CD8-positive, alpha-beta memory T cell (primary cell): ENCODE data around the gene SETD7. TPM values are rescaled to one million over a fixed set of nuclear protein-coding genes. Genes with fewer than 3 reads are reported as not detected.
A peak's percentile ranks its signal among the peaks of the same experiment; 100 is the strongest.

ENCODE experiments used
- CTCF ChIA-PET: fragments of 350-600 bp; sonication (Branson Sonifier 250); formaldehyde crosslinking; loops from one replicate; lab custom pipeline; 2021; ENCODE audit warnings: antibody characterized with exemption; lab: Charles Lee
- POLR2A ChIA-PET: fragments of 350-600 bp; sonication (Branson Sonifier 250); formaldehyde crosslinking; loops from one replicate; lab custom pipeline; 2021; ENCODE audit warnings: antibody characterized with exemption; lab: Charles Lee
- DNase-seq, 5 donors: peaks; one replicate each; pipeline versions ENCODE4 v3.0.0 to v3.0.0-alpha.2; 2020 to 2022; ENCODE audit warnings: mixed read lengths in 1 of 5
- H3K27ac ChIP-seq: one replicate; pipeline ENCODE4 v1.7.0; 2013; ENCODE audit warnings: low read depth, mild to moderate bottlenecking, low read length, moderate library complexity
- H3K27me3 ChIP-seq: 2 replicates; pipeline ENCODE4 v1.7.0; 2013; ENCODE audit warnings: low read length, mild to moderate bottlenecking; ENCODE audit not compliant: insufficient read depth, poor library complexity, severe bottlenecking
- H3K36me3 ChIP-seq: 2 replicates; pipeline ENCODE4 v1.7.0; 2013; ENCODE audit warnings: mild to moderate bottlenecking, low read length, moderate library complexity; ENCODE audit not compliant: insufficient read depth
- H3K4me1 ChIP-seq: 2 replicates; pipeline ENCODE4 v1.7.0; 2013; ENCODE audit warnings: mild to moderate bottlenecking, low read length, moderate library complexity; ENCODE audit not compliant: insufficient read depth
- H3K4me3 ChIP-seq: 2 replicates; pipeline ENCODE4 v1.7.0; 2013; ENCODE audit warnings: mild to moderate bottlenecking, low read length
- H3K9me3 ChIP-seq: 2 replicates; pipeline ENCODE4 v1.7.0; 2013; ENCODE audit warnings: mild to moderate bottlenecking, low read length
- H3K27ac Mint-ChIP-seq, 8 donors: one replicate each; pipeline ENCODE4 v1.8.0; 2020 to 2021; ENCODE audit warnings: mixed read lengths in 8 of 8, mild to moderate bottlenecking in 6 of 8, inconsistent platforms in 3 of 8, moderate library complexity in 3 of 8
- H3K27me3 Mint-ChIP-seq, 2 donors: one replicate each; pipeline ENCODE4 v1.8.0; 2020 to 2021; ENCODE audit warnings: mixed read lengths in 2 of 2, mild to moderate bottlenecking in 1 of 2, moderate library complexity in 1 of 2
- H3K36me3 Mint-ChIP-seq, 3 donors: one replicate each; pipeline ENCODE4 v1.8.0; 2020 to 2021; ENCODE audit warnings: mixed read lengths in 3 of 3, inconsistent platforms in 1 of 3, mild to moderate bottlenecking in 1 of 3
- H3K4me1 Mint-ChIP-seq, 3 donors: one replicate each; pipeline ENCODE4 v1.8.0; 2020 to 2021; ENCODE audit warnings: mixed read lengths in 3 of 3, inconsistent platforms in 1 of 3, mild to moderate bottlenecking in 1 of 3
- H3K4me3 Mint-ChIP-seq, 7 donors: one replicate each; pipeline ENCODE4 v1.8.0; 2020 to 2021; ENCODE audit warnings: mixed read lengths in 7 of 7, mild to moderate bottlenecking in 6 of 7, moderate library complexity in 4 of 7, inconsistent platforms in 2 of 7
- H3K9me3 Mint-ChIP-seq, 5 donors: one replicate each; pipeline ENCODE4 v1.8.0; 2020 to 2022; ENCODE audit warnings: mixed read lengths in 5 of 5, mild to moderate bottlenecking in 3 of 5, moderate library complexity in 2 of 5, inconsistent platforms in 1 of 5
- polyA plus RNA-seq: library from polyadenylated mRNA; unstranded; fragments of 300-500 nt; fragmentation: Illumina TruSeq; gene quantifications from one replicate; pipeline ENCODE4 v1.2.3, GENCODE V29; 2021
- total RNA-seq, 2 experiments: library from RNA; stranded (reverse); gene quantifications; one replicate each; pipeline ENCODE4 v1.2.3, GENCODE V29; 2021

SETD7 gene
- total and polyA plus RNA-seq, 3 experiments from 2014 or later, result 2.0 to 17.0 (median 15.2) TPM

DNA sequence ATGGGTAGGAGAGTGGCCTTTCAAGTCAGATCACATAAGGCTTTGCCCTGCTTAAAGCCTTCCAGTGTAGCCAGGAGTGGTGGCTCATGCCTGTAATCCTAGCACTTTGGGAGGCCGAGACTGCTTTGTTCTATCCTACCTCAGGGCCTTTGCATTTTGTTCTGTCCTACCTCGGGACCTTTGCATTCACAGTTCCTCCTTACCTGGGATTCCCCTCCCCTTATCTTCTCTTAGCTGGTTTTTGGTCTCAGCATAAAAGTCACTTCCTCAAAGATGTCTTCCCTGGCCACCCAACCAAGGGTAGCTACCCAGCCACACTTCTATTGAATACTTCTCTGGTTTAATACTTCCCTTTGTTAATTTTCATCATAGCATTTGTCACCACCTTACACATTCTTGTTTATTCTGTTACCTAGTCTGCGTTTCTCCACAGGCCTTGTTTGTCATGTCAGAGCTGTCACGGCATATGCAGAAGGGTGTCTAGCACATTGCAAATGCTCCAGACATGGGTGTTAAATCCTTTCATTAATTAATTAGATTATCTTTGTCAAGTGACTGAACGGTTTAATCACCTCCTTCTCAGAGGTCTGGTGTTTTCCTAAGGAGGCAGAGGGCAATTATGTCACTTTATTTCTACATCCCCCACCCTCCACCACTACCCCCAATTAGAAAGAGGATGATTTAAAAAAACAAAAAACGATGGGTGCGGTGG, 11.3 kb upstream of the SETD7 start:
- DNase-seq, result no peak
- H3K9me3 ChIP-seq, result no peaks in the 10 kb centered on the region
- no peaks in the 10 kb centered on the region for H3K36me3 Mint-ChIP-seq
- peaks cover 0 to 9% of the 10 kb centered on the region in 2 donors for H3K27me3 Mint-ChIP-seq
- H3K4me1 Mint-ChIP-seq, result no peaks in the 10 kb centered on the region
- H3K4me1 ChIP-seq, result no peaks in the 10 kb centered on the region
- H3K36me3 ChIP-seq, result no peaks in the 10 kb centered on the region
- no peaks in the 10 kb centered on the region for H3K9me3 Mint-ChIP-seq
- H3K27me3 ChIP-seq, result no peaks in the 10 kb centered on the region
- no peak overlapping the region for H3K4me3 Mint-ChIP-seq
- POLR2A ChIA-PET, result no interaction called here
- H3K27ac Mint-ChIP-seq, result no peak overlapping the region
- CTCF ChIA-PET, result no interaction called here
- no peak overlapping the region for H3K4me3 ChIP-seq
- no peak overlapping the region for H3K27ac ChIP-seq

DNA sequence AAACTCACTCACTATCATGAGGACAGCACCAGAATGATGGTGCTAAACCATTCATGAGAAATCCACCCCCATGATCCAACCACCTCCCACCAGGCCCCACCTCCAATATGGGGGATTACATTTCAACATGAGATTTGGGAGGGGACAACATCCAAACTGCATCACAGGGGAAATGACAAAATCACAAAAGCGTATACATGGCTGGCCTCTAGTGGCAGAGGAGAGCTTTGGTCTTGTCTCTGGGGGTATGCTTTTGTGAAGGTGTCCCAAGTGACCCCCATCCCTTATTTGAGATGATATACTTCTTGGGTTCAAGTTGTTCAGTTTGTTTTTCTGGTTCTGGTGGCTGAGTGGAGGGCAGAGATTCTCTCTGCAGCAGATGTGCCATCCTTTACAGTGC, 8.5 kb upstream of the SETD7 start:
- H3K36me3 Mint-ChIP-seq, result no peaks in the 10 kb centered on the region
- peaks cover 15 to 27% (median 25%) of the 10 kb centered on the region in 3 donors for H3K4me1 Mint-ChIP-seq
- no peaks in the 10 kb centered on the region for H3K36me3 ChIP-seq
- no peak overlapping the region for H3K4me3 ChIP-seq
- H3K27me3 Mint-ChIP-seq, result peaks cover 3 to 5% of the 10 kb centered on the region in 2 donors
- H3K4me3 Mint-ChIP-seq, result no peak overlapping the region
- ChIA-PET POLR2A (interaction anchor here (1.5 kb wide), 1 partner anchor 11 kb away, joined by 4 read pairs; no protein-coding TSS in a partner anchor), CTCF (interaction anchor here (0.9 kb wide), 1 partner anchor 21 kb away, joined by 3 read pairs; no protein-coding TSS in a partner anchor)
- DNase-seq, result no peak
- H3K27me3 ChIP-seq, result no peaks in the 10 kb centered on the region
- H3K9me3 Mint-ChIP-seq, result no peaks in the 10 kb centered on the region
- H3K9me3 ChIP-seq, result no peaks in the 10 kb centered on the region
- H3K27ac Mint-ChIP-seq, result peak overlapping the region in 2 of 8 donors; percentile 22 to 40
- no peak overlapping the region for H3K27ac ChIP-seq
- peaks cover 12% of the 10 kb centered on the region for H3K4me1 ChIP-seq

DNA sequence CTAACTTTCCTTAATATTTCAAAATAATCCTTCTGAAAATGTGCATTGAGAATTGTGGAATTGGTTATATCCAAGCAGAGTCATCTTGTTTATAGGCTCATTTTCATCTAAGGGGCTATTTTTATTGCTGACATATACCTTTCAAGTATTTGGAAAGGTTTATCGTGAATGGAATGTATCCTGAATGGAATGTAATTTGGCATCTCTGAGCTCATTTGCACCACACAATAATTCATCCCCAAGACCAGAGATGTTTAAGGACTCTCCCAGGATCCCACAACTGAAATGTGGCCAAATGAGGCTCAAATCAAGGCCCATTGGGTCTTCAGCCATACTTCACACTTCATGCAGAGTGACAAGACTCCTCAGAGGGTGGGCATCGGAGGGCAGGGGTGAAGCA, 7.5 kb upstream of the SETD7 start:
- H3K27me3 ChIP-seq, result no peaks in the 10 kb centered on the region
- Mint-ChIP-seq H3K4me3 (no peak overlapping the region), H3K9me3 (no peaks in the 10 kb centered on the region), H3K36me3 (no peaks in the 10 kb centered on the region), H3K27ac (no peak overlapping the region), H3K27me3 (peaks cover 3 to 4% of the 10 kb centered on the region in 2 donors), H3K4me1 (peaks cover 20 to 37% (median 31%) of the 10 kb centered on the region in 3 donors)
- H3K36me3 ChIP-seq, result no peaks in the 10 kb centered on the region
- no peak overlapping the region for H3K27ac ChIP-seq
- CTCF ChIA-PET, result no interaction called here
- H3K4me3 ChIP-seq, result no peak overlapping the region
- H3K9me3 ChIP-seq, result no peaks in the 10 kb centered on the region
- POLR2A ChIA-PET, result interaction anchor here (1.5 kb wide), 1 partner anchor 10 kb away, joined by 4 read pairs; no protein-coding TSS in a partner anchor
- no peak for DNase-seq
- H3K4me1 ChIP-seq, result peaks cover 12% of the 10 kb centered on the region

DNA sequence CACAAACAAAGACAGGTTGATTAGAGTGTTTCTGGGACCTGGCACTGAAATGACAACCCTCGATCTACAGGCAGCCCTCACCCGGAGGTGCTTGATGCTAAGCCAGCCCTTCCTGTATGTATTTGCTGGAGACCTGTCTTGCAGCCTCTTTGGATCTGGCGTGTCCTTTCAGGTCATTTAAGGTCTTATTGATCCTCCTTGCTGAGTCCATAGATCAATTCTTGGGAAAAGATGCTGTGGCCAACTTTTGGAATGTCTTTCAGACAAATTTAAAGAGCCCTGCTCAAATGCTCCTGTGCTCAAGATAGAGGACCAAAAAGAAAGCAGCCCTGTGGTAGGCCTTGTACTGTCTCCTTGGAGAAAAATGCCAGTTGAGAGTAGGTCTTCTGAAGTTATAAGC, 6.8 kb upstream of the SETD7 start:
- H3K4me1 Mint-ChIP-seq, result peaks cover 21 to 41% (median 31%) of the 10 kb centered on the region in 3 donors
- ChIA-PET CTCF (interaction anchor here (0.5 kb wide), 1 partner anchor 47 kb away, joined by 4 read pairs; no protein-coding TSS in a partner anchor), POLR2A (no interaction called here)
- Histone ChIP-seq H3K4me1 (peaks cover 13% of the 10 kb centered on the region), H3K27ac (no peak overlapping the region), H3K27me3 (no peaks in the 10 kb centered on the region), H3K4me3 (no peak overlapping the region), H3K9me3 (no peaks in the 10 kb centered on the region), H3K36me3 (no peaks in the 10 kb centered on the region)
- no peaks in the 10 kb centered on the region for H3K36me3 Mint-ChIP-seq
- no peak overlapping the region for H3K27ac Mint-ChIP-seq
- no peak for DNase-seq
- H3K27me3 Mint-ChIP-seq, result peaks cover 0 to 3% of the 10 kb centered on the region in 2 donors
- H3K9me3 Mint-ChIP-seq, result no peaks in the 10 kb centered on the region
- H3K4me3 Mint-ChIP-seq, result no peak overlapping the region

DNA sequence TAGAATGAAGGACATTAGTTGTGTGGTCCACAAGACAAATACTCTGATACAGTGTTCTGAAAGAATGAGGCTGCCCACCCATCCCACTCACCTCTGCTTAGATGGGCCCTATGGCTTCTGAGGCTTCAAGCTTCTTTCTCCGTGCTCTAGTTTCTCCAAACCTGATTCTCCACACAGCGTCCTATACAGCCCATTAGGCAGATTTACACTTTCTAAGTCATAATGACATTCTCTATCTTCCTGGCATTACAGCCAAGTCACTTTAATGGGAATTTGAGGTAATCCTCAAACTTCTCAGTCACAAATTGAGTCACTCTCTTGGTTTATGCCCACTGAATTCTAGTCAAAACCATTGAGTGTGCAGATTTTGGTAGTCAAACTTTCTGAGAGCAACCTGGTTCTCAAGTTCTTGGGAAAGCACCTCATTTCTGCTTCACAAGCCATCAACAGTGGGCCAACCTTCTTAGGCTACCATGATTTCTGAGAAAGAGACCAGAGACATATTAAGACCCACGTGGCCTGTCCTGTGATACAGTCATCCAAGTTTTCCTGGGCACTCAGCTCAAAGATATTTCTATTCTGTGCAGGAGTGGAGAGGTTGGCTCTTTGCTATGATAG, 6.2 kb upstream of the SETD7 start:
- peaks cover 20% of the 10 kb centered on the region for H3K4me1 ChIP-seq
- H3K36me3 ChIP-seq, result no peaks in the 10 kb centered on the region
- no peak overlapping the region for H3K4me3 Mint-ChIP-seq
- peaks cover 27 to 47% (median 37%) of the 10 kb centered on the region in 3 donors for H3K4me1 Mint-ChIP-seq
- no peaks in the 10 kb centered on the region for H3K27me3 ChIP-seq
- peaks cover 3 to 5% of the 10 kb centered on the region in 2 donors for H3K27me3 Mint-ChIP-seq
- H3K36me3 Mint-ChIP-seq, result no peaks in the 10 kb centered on the region
- H3K9me3 Mint-ChIP-seq, result no peaks in the 10 kb centered on the region
- peak overlapping the region in 4 of 8 donors; percentile 7 to 99 (median 98) for H3K27ac Mint-ChIP-seq
- H3K9me3 ChIP-seq, result no peaks in the 10 kb centered on the region
- H3K27ac ChIP-seq, result no peak overlapping the region
- H3K4me3 ChIP-seq, result no peak overlapping the region
- CTCF ChIA-PET, result interaction anchor here (0.5 kb wide), 1 partner anchor 48 kb away, joined by 4 read pairs; no protein-coding TSS in a partner anchor
- DNase-seq, result no peak
- POLR2A ChIA-PET, result no interaction called here

DNA sequence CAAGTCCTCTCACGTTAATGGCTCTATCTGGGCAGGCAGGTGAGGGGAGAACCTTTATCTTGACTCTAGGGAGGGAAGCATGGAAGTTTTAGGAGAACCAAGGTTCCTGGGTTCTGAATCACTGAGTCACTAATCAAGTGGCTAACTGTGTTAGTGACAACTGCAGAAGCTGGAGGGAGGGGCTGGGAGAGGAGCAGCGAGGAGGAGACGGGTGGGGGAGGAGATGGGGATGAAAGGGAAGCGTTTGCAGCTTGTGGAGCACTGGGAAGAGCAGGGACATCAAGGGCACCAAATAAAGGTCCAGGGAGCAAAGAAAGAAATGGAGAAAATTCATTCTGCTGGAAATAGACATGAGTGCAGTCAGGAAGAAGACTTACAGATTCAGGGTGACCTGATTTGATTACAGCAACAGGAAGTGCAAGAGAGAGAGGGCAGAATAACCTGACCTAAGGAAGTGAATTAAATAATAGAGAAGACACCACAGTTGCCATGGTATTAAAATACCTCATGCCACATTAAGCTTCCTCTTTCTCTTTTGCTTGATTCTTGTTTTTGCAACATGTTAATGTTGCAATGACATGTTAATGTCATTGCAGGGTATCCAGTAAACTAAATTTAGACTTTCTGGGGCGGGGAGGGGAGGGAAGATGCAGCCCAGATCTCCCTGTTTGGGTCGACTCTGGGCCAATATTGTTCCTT, 4.5 kb upstream of the SETD7 start:
- Histone ChIP-seq H3K27ac (peak overlapping the region; percentile 40), H3K36me3 (no peaks in the 10 kb centered on the region), H3K9me3 (no peaks in the 10 kb centered on the region), H3K27me3 (no peaks in the 10 kb centered on the region), H3K4me1 (peaks cover 21% of the 10 kb centered on the region), H3K4me3 (no peak overlapping the region)
- peaks cover 0 to 12% (median 0%) of the 10 kb centered on the region in 3 donors for H3K36me3 Mint-ChIP-seq
- H3K27me3 Mint-ChIP-seq, result peaks cover 4 to 10% of the 10 kb centered on the region in 2 donors
- peak in 1 of 5 donors; percentile 70 for DNase-seq
- POLR2A ChIA-PET, result interaction anchor here (0.6 to 1.0 kb wide), 2 partner anchors 63 to 107 kb away, joined by 4 to 5 read pairs; no protein-coding TSS in a partner anchor
- peak overlapping the region; percentile 93 to 99 (median 98) for H3K27ac Mint-ChIP-seq
- H3K9me3 Mint-ChIP-seq, result no peaks in the 10 kb centered on the region
- peak overlapping the region; percentile 60 to 88 (median 71) for H3K4me3 Mint-ChIP-seq
- peaks cover 32 to 50% (median 40%) of the 10 kb centered on the region in 3 donors for H3K4me1 Mint-ChIP-seq
- CTCF ChIA-PET, result interaction anchor here (0.7 to 2.4 kb wide), 3 partner anchors 23 to 138 kb away, joined by 3 to 7 read pairs (median 3); partner anchors contain the start of gene RAB33B

DNA sequence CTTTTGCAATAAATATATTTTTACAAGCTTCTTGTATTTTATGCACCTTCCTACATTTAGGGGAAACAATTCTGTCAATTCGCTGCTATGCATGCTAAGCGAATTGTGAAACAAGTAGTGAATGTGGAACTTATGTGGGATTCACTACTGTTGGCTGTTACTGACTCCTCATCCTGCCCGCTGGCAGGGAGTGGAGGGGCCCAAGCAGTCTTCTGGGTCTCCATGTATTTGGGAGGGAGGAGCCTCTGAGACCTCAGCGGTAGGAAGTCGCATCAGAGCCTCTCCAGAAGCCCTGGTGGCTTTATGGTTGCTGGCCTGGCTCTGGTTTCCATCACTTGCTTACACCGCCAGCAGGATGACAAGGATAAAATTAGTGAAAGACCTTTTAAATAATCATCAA, 3.7 kb upstream of the SETD7 start:
- Mint-ChIP-seq H3K27me3 (peaks cover 4 to 13% of the 10 kb centered on the region in 2 donors), H3K4me3 (peak overlapping the region in 3 of 7 donors; percentile 14 to 98 (median 15)), H3K36me3 (peaks cover 0 to 16% (median 0%) of the 10 kb centered on the region in 3 donors), H3K9me3 (no peaks in the 10 kb centered on the region), H3K27ac (peak overlapping the region in 7 of 8 donors; percentile 2 to 99 (median 94)), H3K4me1 (peaks cover 37 to 56% (median 46%) of the 10 kb centered on the region in 3 donors)
- H3K36me3 ChIP-seq, result no peaks in the 10 kb centered on the region
- no peak overlapping the region for H3K27ac ChIP-seq
- POLR2A ChIA-PET, result no interaction called here
- no peaks in the 10 kb centered on the region for H3K9me3 ChIP-seq
- H3K4me3 ChIP-seq, result no peak overlapping the region
- H3K27me3 ChIP-seq, result no peaks in the 10 kb centered on the region
- CTCF ChIA-PET, result interaction anchor here (1.2 to 2.4 kb wide), 2 partner anchors 106 to 138 kb away, joined by 3 to 7 read pairs; partner anchors contain the start of gene RAB33B
- peaks cover 24% of the 10 kb centered on the region for H3K4me1 ChIP-seq
- DNase-seq, result no peak
